CD8-positive, alpha-beta memory T cell (primary cell): ENCODE results near the gene TBC1D9. TPM values are rescaled to one million over a fixed set of nuclear protein-coding genes. Genes with fewer than 3 reads are reported as not detected.
A peak's percentile ranks its signal among the peaks of the same experiment; 100 is the strongest.

Experiments
- CTCF ChIA-PET: fragments of 350-600 bp; sonication (Branson Sonifier 250); formaldehyde crosslinking; loops from one replicate; lab custom pipeline; 2021; ENCODE audit warnings: antibody characterized with exemption; lab: Charles Lee
- POLR2A ChIA-PET: fragments of 350-600 bp; sonication (Branson Sonifier 250); formaldehyde crosslinking; loops from one replicate; lab custom pipeline; 2021; ENCODE audit warnings: antibody characterized with exemption; lab: Charles Lee
- DNase-seq, 5 donors: peaks; one replicate each; pipeline versions ENCODE4 v3.0.0 to v3.0.0-alpha.2; 2020 to 2022; ENCODE audit warnings: mixed read lengths in 1 of 5
- H3K27ac ChIP-seq: one replicate; pipeline ENCODE4 v1.7.0; 2013; ENCODE audit warnings: low read depth, mild to moderate bottlenecking, low read length, moderate library complexity
- H3K27me3 ChIP-seq: 2 replicates; pipeline ENCODE4 v1.7.0; 2013; ENCODE audit warnings: low read length, mild to moderate bottlenecking; ENCODE audit not compliant: insufficient read depth, poor library complexity, severe bottlenecking
- H3K36me3 ChIP-seq: 2 replicates; pipeline ENCODE4 v1.7.0; 2013; ENCODE audit warnings: mild to moderate bottlenecking, low read length, moderate library complexity; ENCODE audit not compliant: insufficient read depth
- H3K4me1 ChIP-seq: 2 replicates; pipeline ENCODE4 v1.7.0; 2013; ENCODE audit warnings: mild to moderate bottlenecking, low read length, moderate library complexity; ENCODE audit not compliant: insufficient read depth
- H3K4me3 ChIP-seq: 2 replicates; pipeline ENCODE4 v1.7.0; 2013; ENCODE audit warnings: mild to moderate bottlenecking, low read length
- H3K9me3 ChIP-seq: 2 replicates; pipeline ENCODE4 v1.7.0; 2013; ENCODE audit warnings: mild to moderate bottlenecking, low read length
- H3K27ac Mint-ChIP-seq, 8 donors: one replicate each; pipeline ENCODE4 v1.8.0; 2020 to 2021; ENCODE audit warnings: mixed read lengths in 8 of 8, mild to moderate bottlenecking in 6 of 8, inconsistent platforms in 3 of 8, moderate library complexity in 3 of 8
- H3K27me3 Mint-ChIP-seq, 2 donors: one replicate each; pipeline ENCODE4 v1.8.0; 2020 to 2021; ENCODE audit warnings: mixed read lengths in 2 of 2, mild to moderate bottlenecking in 1 of 2, moderate library complexity in 1 of 2
- H3K36me3 Mint-ChIP-seq, 3 donors: one replicate each; pipeline ENCODE4 v1.8.0; 2020 to 2021; ENCODE audit warnings: mixed read lengths in 3 of 3, inconsistent platforms in 1 of 3, mild to moderate bottlenecking in 1 of 3
- H3K4me1 Mint-ChIP-seq, 3 donors: one replicate each; pipeline ENCODE4 v1.8.0; 2020 to 2021; ENCODE audit warnings: mixed read lengths in 3 of 3, inconsistent platforms in 1 of 3, mild to moderate bottlenecking in 1 of 3
- H3K4me3 Mint-ChIP-seq, 7 donors: one replicate each; pipeline ENCODE4 v1.8.0; 2020 to 2021; ENCODE audit warnings: mixed read lengths in 7 of 7, mild to moderate bottlenecking in 6 of 7, moderate library complexity in 4 of 7, inconsistent platforms in 2 of 7
- H3K9me3 Mint-ChIP-seq, 5 donors: one replicate each; pipeline ENCODE4 v1.8.0; 2020 to 2022; ENCODE audit warnings: mixed read lengths in 5 of 5, mild to moderate bottlenecking in 3 of 5, moderate library complexity in 2 of 5, inconsistent platforms in 1 of 5
- polyA plus RNA-seq: library from polyadenylated mRNA; unstranded; fragments of 300-500 nt; fragmentation: Illumina TruSeq; gene quantifications from one replicate; pipeline ENCODE4 v1.2.3, GENCODE V29; 2021
- total RNA-seq, 2 experiments: library from RNA; stranded (reverse); gene quantifications; one replicate each; pipeline ENCODE4 v1.2.3, GENCODE V29; 2021

Gene TBC1D9
- total and polyA plus RNA-seq, 3 experiments from 2014 or later = 0.13 to 0.46 TPM; not detected in 1

- ChIA-PET CTCF (no interaction called here), POLR2A (no interaction called here)
- no peaks in the 10 kb centered on the region for H3K27me3 ChIP-seq
- H3K36me3 ChIP-seq = no peaks in the 10 kb centered on the region
- H3K9me3 ChIP-seq = no peaks in the 10 kb centered on the region
- no peak overlapping the region for H3K4me3 ChIP-seq
- no peaks in the 10 kb centered on the region for H3K4me1 Mint-ChIP-seq
- H3K9me3 Mint-ChIP-seq = peaks cover 0 to 2% (median 0%) of the 10 kb centered on the region in 5 donors
- peaks cover 0 to 15% of the 10 kb centered on the region in 2 donors for H3K27me3 Mint-ChIP-seq
- no peak overlapping the region for H3K27ac Mint-ChIP-seq
- H3K4me3 Mint-ChIP-seq = no peak overlapping the region
- no peaks in the 10 kb centered on the region for H3K36me3 Mint-ChIP-seq
- DNase-seq = no peak
- H3K27ac ChIP-seq = no peak overlapping the region
- H3K4me1 ChIP-seq = no peaks in the 10 kb centered on the region
These were observed 29.2 kb downstream of the TBC1D9 start for GRCh38 chr4:140726776-140727500.

- peaks cover 5 to 15% of the 10 kb centered on the region in 2 donors for H3K27me3 Mint-ChIP-seq
- Histone ChIP-seq H3K27me3 (no peaks in the 10 kb centered on the region), H3K36me3 (no peaks in the 10 kb centered on the region), H3K4me1 (peaks cover 9% of the 10 kb centered on the region), H3K4me3 (no peak overlapping the region), H3K27ac (no peak overlapping the region), H3K9me3 (no peaks in the 10 kb centered on the region)
- no peak for DNase-seq
- H3K4me1 Mint-ChIP-seq = peaks cover 8 to 13% (median 11%) of the 10 kb centered on the region in 3 donors
- no peaks in the 10 kb centered on the region for H3K36me3 Mint-ChIP-seq
- H3K9me3 Mint-ChIP-seq = peaks cover 0 to 2% (median 0%) of the 10 kb centered on the region in 5 donors
- POLR2A ChIA-PET = no interaction called here
- CTCF ChIA-PET = no interaction called here
- peak overlapping the region in 1 of 8 donors; percentile 4 for H3K27ac Mint-ChIP-seq
- no peak overlapping the region for H3K4me3 Mint-ChIP-seq
These were observed 30.6 kb downstream of the TBC1D9 start for GRCh38 chr4:140725556-140725955.

GRCh38 chr4:140724760-140725159, 31.4 kb downstream of the TBC1D9 start:
- ChIA-PET CTCF (no interaction called here), POLR2A (no interaction called here)
- Histone ChIP-seq H3K4me1 (peaks cover 9% of the 10 kb centered on the region), H3K9me3 (no peaks in the 10 kb centered on the region), H3K4me3 (no peak overlapping the region), H3K27ac (no peak overlapping the region), H3K36me3 (no peaks in the 10 kb centered on the region), H3K27me3 (no peaks in the 10 kb centered on the region)
- H3K27me3 Mint-ChIP-seq = peaks cover 5 to 12% of the 10 kb centered on the region in 2 donors
- peaks cover 0 to 2% (median 0%) of the 10 kb centered on the region in 5 donors for H3K9me3 Mint-ChIP-seq
- no peak overlapping the region for H3K27ac Mint-ChIP-seq
- H3K36me3 Mint-ChIP-seq = no peaks in the 10 kb centered on the region
- H3K4me3 Mint-ChIP-seq = no peak overlapping the region
- no peak for DNase-seq
- H3K4me1 Mint-ChIP-seq = peaks cover 10 to 14% (median 11%) of the 10 kb centered on the region in 3 donors

DNA sequence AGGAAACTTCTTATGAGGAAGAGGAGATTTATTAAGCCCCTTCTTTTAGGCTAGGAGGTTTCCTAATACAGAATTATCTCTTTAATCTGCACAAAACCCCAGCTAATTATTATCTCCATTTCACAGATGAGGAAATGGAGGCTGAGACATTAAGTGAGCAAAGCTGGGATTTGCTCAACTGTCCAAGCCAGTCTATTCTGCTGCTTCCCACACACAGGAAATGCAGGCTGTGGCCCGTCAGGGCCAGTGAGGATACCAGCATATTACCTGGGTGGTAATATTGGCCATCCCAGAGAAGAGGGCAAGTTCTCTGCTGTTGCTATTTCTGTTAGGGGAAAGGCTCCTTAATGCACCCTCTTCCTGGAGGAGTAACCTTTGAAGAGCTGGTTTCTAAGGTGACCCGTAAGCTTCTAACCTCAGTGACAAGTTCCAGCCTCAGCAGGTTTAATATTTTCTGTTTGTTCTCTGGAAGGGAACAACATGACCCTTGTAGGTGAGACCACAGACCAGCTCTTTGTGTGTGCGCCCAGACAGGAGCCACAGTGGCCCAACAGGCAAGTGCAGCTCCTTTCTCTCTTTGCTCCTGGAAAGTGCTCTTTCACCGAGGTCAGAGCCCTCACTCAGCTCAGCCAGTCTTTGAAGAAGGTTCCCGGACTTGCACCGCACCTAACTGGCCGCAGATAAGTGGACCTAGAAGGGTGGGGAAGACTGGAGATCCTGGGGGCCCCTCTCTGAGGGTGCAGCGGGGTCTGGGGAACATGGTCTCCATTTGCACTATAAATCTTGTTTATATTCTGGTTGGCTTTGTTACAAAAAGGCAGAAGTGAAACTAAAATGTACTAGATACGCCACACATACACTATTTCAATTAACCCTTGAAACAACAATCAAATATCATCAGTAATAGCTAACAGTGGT, 35.5 kb downstream of the TBC1D9 start:
- Mint-ChIP-seq H3K27ac (no peak overlapping the region), H3K4me3 (peak overlapping the region in 6 of 7 donors; percentile 10 to 63 (median 52)), H3K27me3 (peaks cover 6 to 8% of the 10 kb centered on the region in 2 donors), H3K9me3 (no peaks in the 10 kb centered on the region), H3K4me1 (peaks cover 10 to 14% (median 11%) of the 10 kb centered on the region in 3 donors), H3K36me3 (no peaks in the 10 kb centered on the region)
- ChIA-PET CTCF (no interaction called here), POLR2A (no interaction called here)
- Histone ChIP-seq H3K9me3 (no peaks in the 10 kb centered on the region), H3K4me3 (no peak overlapping the region), H3K27me3 (no peaks in the 10 kb centered on the region), H3K36me3 (no peaks in the 10 kb centered on the region), H3K27ac (no peak overlapping the region), H3K4me1 (peaks cover 9% of the 10 kb centered on the region)
- no peak for DNase-seq

DNA sequence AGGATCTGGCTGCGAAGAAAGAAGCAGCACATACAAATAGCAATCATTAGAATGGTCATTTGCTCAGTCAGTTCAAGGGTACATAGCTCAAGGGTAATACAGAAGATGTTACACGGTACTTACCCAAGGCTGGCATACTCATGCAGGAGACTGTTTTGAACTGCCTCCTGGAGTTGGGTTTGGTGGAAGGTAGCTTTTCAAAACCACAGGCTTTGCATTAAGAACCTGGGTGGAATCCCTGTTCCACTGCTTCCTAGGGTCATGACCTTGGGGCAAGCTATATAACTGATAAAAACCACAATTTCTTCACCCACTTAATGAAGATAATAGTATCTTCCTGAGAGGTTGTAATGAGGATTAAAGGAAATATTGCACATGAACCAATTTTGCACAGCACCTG, 36.5 kb downstream of the TBC1D9 start:
- ChIA-PET POLR2A (no interaction called here), CTCF (no interaction called here)
- H3K36me3 ChIP-seq = no peaks in the 10 kb centered on the region
- Mint-ChIP-seq H3K27me3 (peaks cover 0 to 9% of the 10 kb centered on the region in 2 donors), H3K9me3 (peaks cover 0 to 4% (median 0%) of the 10 kb centered on the region in 5 donors), H3K4me1 (peaks cover 10 to 14% (median 11%) of the 10 kb centered on the region in 3 donors), H3K36me3 (no peaks in the 10 kb centered on the region), H3K27ac (no peak overlapping the region), H3K4me3 (no peak overlapping the region)
- no peaks in the 10 kb centered on the region for H3K9me3 ChIP-seq
- no peak for DNase-seq
- H3K4me1 ChIP-seq = peaks cover 9% of the 10 kb centered on the region
- no peak overlapping the region for H3K4me3 ChIP-seq
- H3K27ac ChIP-seq = no peak overlapping the region
- no peaks in the 10 kb centered on the region for H3K27me3 ChIP-seq

DNA sequence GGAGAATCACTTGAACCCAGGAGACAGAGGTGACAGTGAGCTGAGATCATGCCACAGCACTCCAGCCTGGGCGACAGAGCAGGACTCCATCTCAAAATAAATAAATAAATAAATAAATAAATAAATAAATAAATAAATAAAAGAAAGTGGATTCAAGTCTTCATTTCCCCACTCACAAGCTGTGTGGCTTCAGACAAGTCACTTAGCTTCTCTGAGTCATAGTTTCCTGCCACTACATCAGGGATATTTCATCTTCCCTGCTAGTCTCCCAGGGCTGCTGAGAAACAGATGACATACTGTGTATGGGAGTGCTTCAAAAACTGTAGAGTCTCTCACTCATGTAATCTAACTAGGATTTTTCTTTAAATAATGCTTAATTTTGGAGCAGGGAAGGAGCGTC, 37.2 kb downstream of the TBC1D9 start:
- no peak overlapping the region for H3K27ac Mint-ChIP-seq
- Histone ChIP-seq H3K27me3 (no peaks in the 10 kb centered on the region), H3K36me3 (no peaks in the 10 kb centered on the region), H3K9me3 (no peaks in the 10 kb centered on the region), H3K4me1 (peaks cover 9% of the 10 kb centered on the region), H3K27ac (no peak overlapping the region), H3K4me3 (no peak overlapping the region)
- H3K4me1 Mint-ChIP-seq = peaks cover 10 to 14% (median 11%) of the 10 kb centered on the region in 3 donors
- no peak overlapping the region for H3K4me3 Mint-ChIP-seq
- H3K36me3 Mint-ChIP-seq = no peaks in the 10 kb centered on the region
- POLR2A ChIA-PET = no interaction called here
- DNase-seq = no peak
- CTCF ChIA-PET = no interaction called here
- H3K27me3 Mint-ChIP-seq = peaks cover 0 to 9% of the 10 kb centered on the region in 2 donors
- H3K9me3 Mint-ChIP-seq = peaks cover 0 to 4% (median 0%) of the 10 kb centered on the region in 5 donors

- no peaks in the 10 kb centered on the region for H3K36me3 Mint-ChIP-seq
- POLR2A ChIA-PET = no interaction called here
- H3K9me3 Mint-ChIP-seq = peaks cover 0 to 4% (median 0%) of the 10 kb centered on the region in 5 donors
- Histone ChIP-seq H3K36me3 (no peaks in the 10 kb centered on the region), H3K4me3 (no peak overlapping the region), H3K9me3 (no peaks in the 10 kb centered on the region), H3K27me3 (no peaks in the 10 kb centered on the region), H3K4me1 (peaks cover 9% of the 10 kb centered on the region), H3K27ac (no peak overlapping the region)
- no peak for DNase-seq
- peaks cover 10 to 14% (median 11%) of the 10 kb centered on the region in 3 donors for H3K4me1 Mint-ChIP-seq
- peaks cover 0 to 9% of the 10 kb centered on the region in 2 donors for H3K27me3 Mint-ChIP-seq
- no peak overlapping the region for H3K4me3 Mint-ChIP-seq
- H3K27ac Mint-ChIP-seq = no peak overlapping the region
- CTCF ChIA-PET = interaction anchor here (0.6 kb wide), 1 partner anchor 46 kb away, joined by 3 read pairs; no protein-coding TSS in a partner anchor
These were observed 37.8 kb downstream of the TBC1D9 start for GRCh38 chr4:140718241-140718952.
